GM06990 (cell line): Measurements from ENCODE around the gene DNAJC18.
"Not testable (repeated sequence)": the region's sequence is repeated elsewhere in the genome, so short reads cannot be mapped to it uniquely, and the experiment has no call there.

Experiments
- DNase-seq: peaks from one replicate; pipeline ENCODE4 v3.0.0-alpha.2; 2011; ENCODE audit not compliant: insufficient read length; ENCODE audit errors: extremely low read depth
- H3K27me3 ChIP-seq: replicated peaks from 2 replicates; pipeline ENCODE4 v1.6.0; 2011; ENCODE audit warnings: low read length; ENCODE audit not compliant: control insufficient read depth, insufficient read depth
- H3K36me3 ChIP-seq: 2 replicates; pipeline ENCODE4 v1.5.1; 2011; ENCODE audit warnings: low read length; ENCODE audit not compliant: control insufficient read depth, insufficient read depth
- H3K4me3 ChIP-seq: replicated peaks from 2 replicates; pipeline ENCODE4 v1.5.1; 2011; ENCODE audit warnings: low read depth, mild to moderate bottlenecking, control low read depth, low read length
- TF ChIP-seq, protein P1 (sequence below): IDR thresholded peaks from 2 replicates; pipeline ENCODE4 v1.5.1; 2011; ENCODE audit warnings: low read length, control low read depth, mild to moderate bottlenecking, inconsistent platforms; ENCODE audit not compliant: insufficient read depth, poor library complexity, severe bottlenecking

The DNAJC18 gene

DNA sequence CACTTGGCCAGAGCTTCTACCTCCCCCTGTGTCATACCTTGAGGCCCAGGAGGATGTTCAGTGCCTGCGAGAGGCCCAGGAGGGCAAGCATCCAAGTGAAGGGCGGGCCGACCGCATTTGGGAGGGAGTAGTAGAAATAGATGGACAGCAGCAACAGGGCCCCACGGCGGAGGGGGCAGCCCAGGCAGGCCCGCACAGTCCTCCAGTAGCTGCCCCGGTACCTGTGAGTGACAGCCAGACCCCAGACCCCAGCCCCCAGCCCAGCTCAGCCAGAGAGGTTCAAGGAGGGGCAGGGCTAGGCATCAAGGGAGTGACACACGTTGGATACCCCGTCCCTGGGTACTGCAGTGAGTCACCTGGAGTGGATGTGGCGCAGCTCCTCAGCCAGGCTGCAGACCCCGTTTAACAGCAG, 41.8 kb upstream of the DNAJC18 start:
- H3K4me3 ChIP-seq: no peak overlapping the region
- no peaks in the 10 kb centered on the region; the same call in 1 of the 2 replicates for H3K36me3 ChIP-seq
- no peaks in the 10 kb centered on the region for H3K27me3 ChIP-seq
- no peak for DNase-seq
- TF ChIP-seq, protein P1, sequence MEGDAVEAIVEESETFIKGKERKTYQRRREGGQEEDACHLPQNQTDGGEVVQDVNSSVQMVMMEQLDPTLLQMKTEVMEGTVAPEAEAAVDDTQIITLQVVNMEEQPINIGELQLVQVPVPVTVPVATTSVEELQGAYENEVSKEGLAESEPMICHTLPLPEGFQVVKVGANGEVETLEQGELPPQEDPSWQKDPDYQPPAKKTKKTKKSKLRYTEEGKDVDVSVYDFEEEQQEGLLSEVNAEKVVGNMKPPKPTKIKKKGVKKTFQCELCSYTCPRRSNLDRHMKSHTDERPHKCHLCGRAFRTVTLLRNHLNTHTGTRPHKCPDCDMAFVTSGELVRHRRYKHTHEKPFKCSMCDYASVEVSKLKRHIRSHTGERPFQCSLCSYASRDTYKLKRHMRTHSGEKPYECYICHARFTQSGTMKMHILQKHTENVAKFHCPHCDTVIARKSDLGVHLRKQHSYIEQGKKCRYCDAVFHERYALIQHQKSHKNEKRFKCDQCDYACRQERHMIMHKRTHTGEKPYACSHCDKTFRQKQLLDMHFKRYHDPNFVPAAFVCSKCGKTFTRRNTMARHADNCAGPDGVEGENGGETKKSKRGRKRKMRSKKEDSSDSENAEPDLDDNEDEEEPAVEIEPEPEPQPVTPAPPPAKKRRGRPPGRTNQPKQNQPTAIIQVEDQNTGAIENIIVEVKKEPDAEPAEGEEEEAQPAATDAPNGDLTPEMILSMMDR: no peak

DNA sequence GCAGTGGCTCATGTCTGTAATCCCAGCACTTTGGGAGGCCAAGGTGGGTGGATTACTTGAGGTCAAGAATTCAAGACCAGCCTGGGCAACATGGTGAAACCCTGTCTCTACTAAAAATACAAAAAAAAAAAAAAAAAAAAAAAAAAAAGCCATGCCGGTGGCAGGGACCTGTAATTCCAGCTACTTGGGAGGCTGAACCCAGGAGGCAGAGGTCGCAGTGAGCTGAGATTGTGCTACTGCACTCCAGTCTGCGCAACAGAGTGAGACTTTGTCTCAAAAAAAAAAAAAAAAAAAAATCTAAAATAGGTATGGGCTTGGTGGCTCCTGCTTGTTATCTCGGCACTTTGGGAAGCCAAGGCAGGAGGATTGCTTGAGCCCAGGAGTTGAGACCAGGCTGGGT, 40.4 kb upstream of the DNAJC18 start:
- not testable (repeated sequence) for H3K4me3 ChIP-seq, DNase-seq, H3K27me3 ChIP-seq, H3K36me3 ChIP-seq

DNA sequence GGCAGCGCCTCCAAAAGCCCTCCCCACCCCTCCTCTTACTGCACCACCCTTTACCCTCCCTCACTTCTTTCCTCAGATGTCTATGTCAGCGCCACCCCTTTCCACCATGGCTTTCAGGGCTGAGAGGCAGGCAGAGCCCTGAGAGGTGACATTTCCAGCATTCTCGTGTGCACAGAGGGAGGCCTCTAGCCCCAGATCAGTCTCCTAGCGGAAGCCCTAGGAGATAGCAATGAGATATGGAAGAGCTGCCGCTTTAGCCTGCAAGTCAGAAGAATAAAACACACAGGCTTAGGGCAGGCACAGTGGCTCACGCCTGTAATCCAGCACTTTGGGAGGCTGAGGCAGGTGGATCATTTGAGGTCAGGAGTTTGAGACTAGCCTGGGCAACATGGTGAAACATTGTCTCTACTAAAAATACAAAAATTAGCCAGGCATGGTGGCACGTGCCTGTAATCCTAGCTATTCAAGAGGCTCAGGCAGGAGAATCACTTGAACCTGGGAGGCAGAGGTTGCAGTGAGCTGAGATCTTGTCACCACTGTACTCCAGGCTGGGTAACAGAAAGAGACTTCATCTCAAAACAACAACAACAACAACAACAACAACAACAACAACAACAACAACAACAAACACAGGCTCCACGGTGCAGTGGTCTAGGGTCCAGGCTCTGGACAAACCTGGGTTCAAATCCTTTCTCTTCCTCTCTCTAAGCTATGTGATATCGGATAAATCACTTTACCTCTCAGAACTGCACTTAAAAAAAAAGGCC, 39.5 kb upstream of the DNAJC18 start:
- H3K36me3 ChIP-seq, H3K27me3 ChIP-seq, H3K4me3 ChIP-seq, DNase-seq: not testable (repeated sequence)

DNA sequence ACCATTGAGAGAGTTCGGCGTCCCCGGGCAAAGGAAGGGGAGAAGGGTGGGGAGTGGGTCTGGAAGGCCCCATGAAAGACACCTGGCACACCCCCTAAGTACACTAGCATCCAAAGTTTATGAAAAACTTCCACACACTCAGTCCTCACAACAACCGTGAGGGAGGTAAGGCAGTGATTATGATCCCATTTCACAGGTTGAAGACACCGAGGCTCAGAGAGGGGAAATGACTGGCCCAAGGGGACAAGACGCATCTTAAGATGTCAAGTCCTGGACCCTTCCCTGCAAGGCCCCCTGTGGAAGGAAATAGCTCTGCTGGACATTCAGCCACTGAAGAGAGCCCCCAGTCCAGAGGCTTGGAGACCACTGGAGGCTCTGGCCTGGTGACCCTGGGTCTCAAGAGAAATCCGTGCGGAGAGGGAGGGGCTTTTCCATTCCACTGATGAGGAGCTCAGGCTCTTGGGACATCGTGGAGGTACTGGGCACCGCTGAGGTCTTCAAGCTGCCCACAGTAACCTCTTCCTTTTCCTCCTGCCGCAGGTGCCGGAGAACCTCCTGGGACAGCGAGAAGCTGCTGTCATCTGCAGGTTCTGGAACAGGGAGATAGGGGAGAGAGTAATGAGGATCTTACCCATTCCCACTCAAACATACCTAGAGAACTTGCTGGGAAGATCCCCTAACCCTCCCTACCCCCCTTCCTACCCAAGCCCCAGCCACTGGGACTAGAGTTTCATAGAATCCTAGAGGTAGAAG, 36.7 kb upstream of the DNAJC18 start:
- H3K4me3 ChIP-seq: no peak overlapping the region
- TF ChIP-seq, protein P1: no peak
- H3K36me3 ChIP-seq: no peaks in the 10 kb centered on the region; the same call in 1 of the 2 replicates
- DNase-seq: no peak
- no peaks in the 10 kb centered on the region for H3K27me3 ChIP-seq

DNA sequence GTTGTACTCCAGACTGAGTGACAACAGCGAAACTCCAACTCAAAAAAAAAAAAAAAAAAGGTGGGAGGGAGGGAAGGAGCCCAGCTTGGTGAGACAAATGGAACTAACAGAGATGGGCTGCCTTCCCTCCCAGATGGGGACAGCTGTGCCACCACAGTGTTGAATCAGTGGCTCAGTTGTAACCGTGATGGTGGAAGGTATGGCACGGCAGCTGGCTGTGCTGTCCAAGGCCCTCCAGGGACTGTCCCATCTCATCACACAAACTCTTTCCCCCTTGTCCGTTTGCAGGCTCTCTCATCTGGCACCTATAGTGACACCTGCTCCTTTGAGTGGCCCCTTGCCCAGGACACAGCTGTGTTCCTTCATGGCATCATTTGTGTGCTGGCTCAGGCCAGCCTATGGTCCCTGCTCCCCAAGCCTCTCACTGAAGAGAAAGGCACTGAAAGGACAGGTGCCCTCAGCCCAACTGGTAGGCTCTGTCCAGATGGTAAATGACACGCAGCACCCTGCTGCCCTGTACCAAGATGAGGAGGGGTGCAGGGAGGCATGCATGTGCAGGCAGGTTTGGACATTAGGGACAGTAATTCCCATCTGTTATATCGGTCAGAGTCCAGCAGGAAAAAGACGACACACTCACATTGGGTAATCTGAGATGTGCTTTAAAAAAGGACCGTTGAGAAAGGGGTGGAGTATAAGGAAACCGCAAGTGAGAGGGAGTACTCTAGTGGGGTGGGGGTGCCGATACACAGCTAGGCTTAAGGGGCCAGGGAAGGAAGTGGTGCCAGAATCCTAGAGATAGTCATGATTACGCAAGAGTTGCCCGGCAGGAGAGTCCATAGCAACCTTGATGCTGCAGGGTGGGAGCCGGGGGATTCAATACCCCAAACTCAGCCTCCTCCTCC, 35.8 kb upstream of the DNAJC18 start:
- TF ChIP-seq, protein P1: no peak
- H3K4me3 ChIP-seq: no peak overlapping the region
- H3K36me3 ChIP-seq: no peaks in the 10 kb centered on the region; the same call in 1 of the 2 replicates
- no peaks in the 10 kb centered on the region for H3K27me3 ChIP-seq
- DNase-seq: no peak

DNA sequence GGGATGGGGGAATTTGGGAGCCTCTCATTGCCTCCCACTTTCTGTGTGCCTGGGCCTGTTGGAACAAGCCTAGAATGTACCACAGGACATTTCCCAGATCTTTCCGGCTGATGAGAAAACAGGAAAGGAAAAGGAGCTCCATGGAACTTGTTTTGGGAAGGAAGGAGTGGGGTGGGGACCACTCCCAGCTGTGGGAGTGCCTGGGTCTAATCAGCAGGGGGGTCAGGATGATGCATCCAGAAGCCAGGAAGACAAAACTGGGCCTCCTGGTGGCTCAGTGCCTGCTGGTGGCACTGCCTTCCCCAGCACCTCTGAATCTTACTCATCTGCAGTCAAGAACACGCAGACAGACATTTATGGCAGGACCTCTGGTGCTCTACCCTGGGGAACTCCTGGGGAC, 34.2 kb upstream of the DNAJC18 start:
- no peaks in the 10 kb centered on the region; the same call in 1 of the 2 replicates for H3K36me3 ChIP-seq
- TF ChIP-seq, protein P1: no peak
- no peak overlapping the region for H3K4me3 ChIP-seq
- no peak for DNase-seq
- no peaks in the 10 kb centered on the region for H3K27me3 ChIP-seq
